Dendritic cell treated with granulocyte-macrophage colony-stimulating factor and Interleukin-4, amounts not matched to agents 40 ng/mL and 50 ng/mL, for 4 days (primary cell): ENCODE data around the gene ETV5.

Source experiments
- H3K27ac Mint-ChIP-seq: one replicate; pipeline ENCODE4 v1.8.0; 2022; ENCODE audit warnings: mild to moderate bottlenecking, mixed read lengths
- H3K27me3 Mint-ChIP-seq: one replicate; pipeline ENCODE4 v1.8.0; 2022; ENCODE audit warnings: mild to moderate bottlenecking, mixed read lengths
- H3K36me3 Mint-ChIP-seq: one replicate; pipeline ENCODE4 v1.8.0; 2022; ENCODE audit warnings: low read depth, mixed read lengths
- H3K4me1 Mint-ChIP-seq: one replicate; pipeline ENCODE4 v1.8.0; 2022; ENCODE audit warnings: low read depth, mixed read lengths
- H3K4me3 Mint-ChIP-seq: one replicate; pipeline ENCODE4 v1.8.0; 2022; ENCODE audit warnings: mild to moderate bottlenecking, moderate library complexity, mixed read lengths
- H3K9me3 Mint-ChIP-seq: one replicate; pipeline ENCODE4 v1.8.0; 2022; ENCODE audit warnings: mixed read lengths
- intact Hi-C: fragments of 100-400 bp; cut with micrococcal nuclease; formaldehyde crosslinking; loops from one replicate; pipeline ENCODE4 v1.15.0; 2022

Gene ETV5

DNA sequence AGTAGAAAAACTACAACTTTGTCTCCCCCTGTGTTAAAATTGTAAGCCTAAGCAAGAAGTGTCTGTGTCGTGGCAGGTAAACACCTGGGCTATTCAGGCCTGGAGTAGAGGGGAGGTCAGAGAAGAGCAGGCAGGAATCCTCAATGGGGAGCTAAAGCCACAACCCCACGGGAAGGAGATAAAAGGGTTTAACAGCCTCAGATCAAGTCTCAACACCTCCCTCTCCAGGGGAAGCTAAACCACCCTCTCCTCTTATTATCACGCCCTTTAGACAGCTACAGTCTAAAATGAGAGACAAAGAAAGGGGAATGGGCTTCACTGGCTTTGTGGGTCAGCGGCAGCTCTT is 11.6 kb downstream of the ETV5 start:
- Mint-ChIP-seq H3K4me1 (peaks cover 66% of the 10 kb centered on the region), H3K36me3 (no peaks in the 10 kb centered on the region), H3K27ac (peak overlapping the region; percentile 100), H3K27me3 (peaks cover 27% of the 10 kb centered on the region), H3K4me3 (no peak overlapping the region), H3K9me3 (no peaks in the 10 kb centered on the region)
- intact Hi-C loops = loop anchor here (10.0 kb wide), 2 partner anchors 478 to 678 kb away; partner anchors contain the start of gene DNAJB11

DNA sequence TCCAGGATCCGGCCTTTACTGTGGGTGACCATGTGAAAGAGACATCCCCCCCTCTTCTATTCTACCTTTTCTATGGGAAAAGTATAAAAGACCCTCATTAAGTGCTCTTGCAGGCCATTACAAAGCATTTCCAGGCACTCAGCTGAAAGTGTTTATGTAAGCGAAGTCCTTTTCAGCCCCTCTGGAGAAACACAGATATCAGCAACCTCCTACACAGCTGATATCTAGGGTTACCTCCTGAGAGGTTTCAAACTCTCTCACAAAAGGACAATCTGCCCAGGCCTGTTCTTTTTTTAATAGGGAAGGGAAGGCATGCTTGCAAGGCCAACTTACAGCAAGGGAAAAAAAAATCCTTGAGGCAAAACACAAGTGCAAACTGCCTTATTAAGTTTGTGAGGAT is 12.6 kb downstream of the ETV5 start:
- peak overlapping the region; percentile 100 for H3K27ac Mint-ChIP-seq
- peaks cover 75% of the 10 kb centered on the region for H3K4me1 Mint-ChIP-seq

DNA sequence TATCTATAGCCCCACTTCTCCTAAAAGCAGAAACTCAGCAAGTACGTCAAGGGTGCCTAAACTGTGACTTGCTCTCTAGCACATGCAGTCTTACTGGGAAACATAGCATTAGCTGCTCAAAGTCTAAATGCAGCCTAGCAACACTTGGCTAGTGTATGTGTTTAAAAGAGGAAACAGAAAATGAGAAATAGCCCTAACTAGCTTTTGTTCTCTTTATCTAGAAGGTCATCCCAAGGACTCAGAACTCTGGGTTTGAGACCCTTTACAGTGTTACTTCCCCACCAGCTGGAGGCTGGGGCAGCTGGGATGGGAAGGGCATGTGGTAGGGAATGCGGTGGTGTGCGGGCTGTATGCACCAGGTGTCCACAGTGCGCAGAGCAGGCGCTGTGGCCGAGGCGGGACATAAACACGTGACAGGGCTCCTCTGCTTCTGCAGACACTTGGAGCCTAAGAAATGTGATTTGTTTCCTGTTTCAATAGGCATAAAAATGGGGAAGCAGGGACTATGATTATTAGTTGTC is 13.3 kb downstream of the ETV5 start:
- peak overlapping the region; percentile 71 for H3K4me3 Mint-ChIP-seq
- H3K4me1 Mint-ChIP-seq = peaks cover 78% of the 10 kb centered on the region
- H3K36me3 Mint-ChIP-seq = no peaks in the 10 kb centered on the region
- intact Hi-C loops = loop anchor here (1.0 to 10.0 kb wide), 4 partner anchors 14 to 679 kb away; partner anchors contain the start of genes DNAJB11 and ETV5
- peaks cover 29% of the 10 kb centered on the region for H3K27me3 Mint-ChIP-seq
- H3K9me3 Mint-ChIP-seq = no peaks in the 10 kb centered on the region
- peak overlapping the region; percentile 100 for H3K27ac Mint-ChIP-seq

More for the DNA sequence above, 12.6 kb downstream of the ETV5 start:
- Mint-ChIP-seq H3K9me3 (no peaks in the 10 kb centered on the region), H3K36me3 (no peaks in the 10 kb centered on the region), H3K4me3 (no peak overlapping the region), H3K27me3 (peaks cover 29% of the 10 kb centered on the region)
- intact Hi-C loops = loop anchor here (10.0 kb wide), 2 partner anchors 479 to 679 kb away; partner anchors contain the start of gene DNAJB11

DNA sequence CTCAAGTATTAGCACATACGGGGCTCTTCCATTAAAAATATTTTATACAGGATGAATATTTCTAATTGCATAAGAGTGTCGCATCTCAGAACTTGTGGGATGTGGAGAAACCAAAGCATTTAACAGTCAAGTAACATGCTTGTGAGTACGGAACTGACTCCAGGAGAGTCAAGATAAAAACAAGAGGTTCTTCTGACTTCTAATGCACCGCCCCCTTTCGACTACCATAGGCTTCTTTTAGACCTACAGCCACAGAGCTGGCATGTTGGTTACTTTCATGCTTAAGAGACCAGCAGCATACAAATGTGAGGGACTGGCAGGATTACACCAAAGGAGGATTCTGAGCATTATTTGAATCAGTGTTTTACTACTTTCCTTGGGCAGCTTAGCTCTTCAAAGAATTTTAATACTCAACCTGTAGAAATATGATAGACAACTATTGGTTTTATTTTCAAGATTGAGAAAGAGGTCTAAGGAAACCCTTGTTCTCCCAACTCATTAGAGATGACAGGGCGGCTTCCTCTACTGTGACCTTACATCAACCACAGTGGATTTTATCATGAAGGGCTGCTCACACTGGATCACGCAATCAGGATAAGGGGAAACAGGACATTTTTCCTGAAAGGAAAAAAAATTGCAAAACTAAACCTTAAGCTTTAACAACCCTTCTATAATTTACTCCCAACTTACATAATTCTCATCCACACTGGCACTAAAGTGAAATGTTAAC is 14.0 kb downstream of the ETV5 start:
- H3K27ac Mint-ChIP-seq = peak overlapping the region; percentile 100
- intact Hi-C loops = loop anchor here (1.0 to 10.0 kb wide), 5 partner anchors 14 to 680 kb away; partner anchors contain the start of genes DNAJB11 and ETV5
- H3K36me3 Mint-ChIP-seq = no peaks in the 10 kb centered on the region
- H3K4me1 Mint-ChIP-seq = peaks cover 78% of the 10 kb centered on the region
- H3K9me3 Mint-ChIP-seq = no peaks in the 10 kb centered on the region
- H3K27me3 Mint-ChIP-seq = peaks cover 26% of the 10 kb centered on the region
- H3K4me3 Mint-ChIP-seq = peak overlapping the region; percentile 39

DNA sequence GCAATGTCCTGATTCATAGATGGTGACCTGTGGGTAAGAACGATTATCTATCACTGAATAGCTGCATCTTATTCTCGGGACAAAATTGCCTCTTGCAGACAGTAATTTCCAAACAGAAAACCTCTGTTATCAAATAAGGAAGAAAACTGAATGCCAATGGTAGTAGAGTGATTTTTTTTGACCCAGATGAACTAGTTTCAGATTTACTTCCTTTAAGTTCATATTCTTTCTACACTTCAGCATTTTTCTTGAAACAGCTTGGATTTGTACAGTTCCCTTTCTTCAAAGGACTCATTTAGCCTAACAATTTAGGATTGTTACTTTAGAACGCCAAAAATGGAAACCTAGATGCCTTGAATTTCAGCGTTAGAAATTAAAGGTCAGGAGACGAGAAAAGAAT is 14.6 kb downstream of the ETV5 start:
- Mint-ChIP-seq H3K9me3 (no peaks in the 10 kb centered on the region), H3K36me3 (no peaks in the 10 kb centered on the region), H3K4me1 (peaks cover 78% of the 10 kb centered on the region), H3K27ac (peak overlapping the region; percentile 100), H3K27me3 (peaks cover 24% of the 10 kb centered on the region), H3K4me3 (peak overlapping the region; percentile 26)
- intact Hi-C loops = loop anchor here (1.0 to 10.0 kb wide), 4 partner anchors 59 to 681 kb away; partner anchors contain the start of gene DNAJB11

DNA sequence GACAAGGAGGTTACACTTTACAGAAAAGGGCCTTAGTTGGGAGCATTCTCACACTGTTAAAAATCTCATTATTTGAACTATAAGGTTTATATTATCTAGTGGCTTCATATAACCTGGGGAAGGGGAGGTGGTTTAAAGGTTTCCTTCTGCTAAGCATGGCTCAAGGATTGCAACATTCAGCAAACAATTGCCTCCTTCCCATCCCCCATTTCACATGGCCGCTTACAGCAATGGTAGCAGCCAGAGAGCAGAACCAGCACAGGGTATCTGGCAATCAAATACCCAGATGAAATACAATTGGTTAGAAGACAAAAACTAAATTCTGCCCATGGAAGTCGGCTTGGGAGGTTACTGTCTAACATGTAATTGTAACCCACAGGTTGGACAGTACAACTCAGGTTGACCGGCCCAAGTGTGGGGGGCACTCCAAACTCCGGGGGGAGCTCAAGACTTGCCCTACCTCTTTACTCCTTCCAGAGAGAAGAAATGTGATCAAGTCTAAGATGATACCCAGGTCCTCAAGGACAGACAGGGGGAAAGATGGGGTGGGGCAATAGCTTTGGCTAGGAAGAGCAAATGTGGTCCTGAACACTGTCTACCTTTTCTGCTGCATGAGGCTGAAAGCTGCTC is 15.5 kb downstream of the ETV5 start:
- Mint-ChIP-seq H3K4me3 (peak overlapping the region; percentile 40), H3K27me3 (peaks cover 17% of the 10 kb centered on the region), H3K36me3 (no peaks in the 10 kb centered on the region), H3K9me3 (no peaks in the 10 kb centered on the region), H3K27ac (peak overlapping the region; percentile 100), H3K4me1 (peaks cover 75% of the 10 kb centered on the region)
- intact Hi-C loops = loop anchor here (10.0 kb wide), 2 partner anchors 481 to 681 kb away; partner anchors contain the start of gene DNAJB11

DNA sequence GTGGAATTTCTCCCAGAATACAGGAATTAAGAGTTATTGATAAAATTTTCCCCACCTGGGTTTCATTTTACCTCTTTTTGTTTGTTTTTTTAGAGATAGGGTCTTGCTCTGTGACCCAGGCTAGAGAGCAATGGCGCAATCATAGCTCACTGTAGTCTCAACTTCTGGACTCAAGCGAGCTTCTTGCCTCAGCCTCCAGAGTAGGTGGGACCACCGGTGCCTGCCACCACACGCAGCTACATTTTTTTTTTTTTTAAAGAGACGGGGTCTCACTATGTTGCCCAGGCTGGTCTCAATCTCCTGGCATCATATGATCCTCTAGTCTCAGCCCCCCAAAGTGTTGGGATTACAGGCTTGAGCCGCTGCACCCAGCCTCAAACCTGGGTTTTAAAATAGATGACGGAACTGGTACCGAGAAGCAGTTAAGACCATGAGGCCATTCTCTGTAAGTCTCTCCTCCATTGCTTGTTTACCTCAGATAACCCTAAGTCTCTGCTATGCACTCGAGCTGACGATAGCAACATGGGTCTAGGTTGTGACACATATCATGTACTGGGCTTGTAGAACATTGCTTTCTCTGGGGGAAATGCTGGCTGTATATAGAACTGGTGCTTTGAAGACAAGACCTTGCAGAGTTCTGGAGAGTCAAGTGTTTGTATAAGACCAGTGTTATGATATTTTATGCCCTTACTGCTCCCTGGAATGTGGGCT is 16.4 kb downstream of the ETV5 start:
- Mint-ChIP-seq H3K4me1 (peaks cover 73% of the 10 kb centered on the region), H3K27ac (no peak overlapping the region), H3K9me3 (no peaks in the 10 kb centered on the region), H3K4me3 (no peak overlapping the region), H3K36me3 (peaks cover 6% of the 10 kb centered on the region), H3K27me3 (peaks cover 9% of the 10 kb centered on the region)
- intact Hi-C loops = loop anchor here (10.0 kb wide), 2 partner anchors 482 to 682 kb away; partner anchors contain the start of gene DNAJB11

DNA sequence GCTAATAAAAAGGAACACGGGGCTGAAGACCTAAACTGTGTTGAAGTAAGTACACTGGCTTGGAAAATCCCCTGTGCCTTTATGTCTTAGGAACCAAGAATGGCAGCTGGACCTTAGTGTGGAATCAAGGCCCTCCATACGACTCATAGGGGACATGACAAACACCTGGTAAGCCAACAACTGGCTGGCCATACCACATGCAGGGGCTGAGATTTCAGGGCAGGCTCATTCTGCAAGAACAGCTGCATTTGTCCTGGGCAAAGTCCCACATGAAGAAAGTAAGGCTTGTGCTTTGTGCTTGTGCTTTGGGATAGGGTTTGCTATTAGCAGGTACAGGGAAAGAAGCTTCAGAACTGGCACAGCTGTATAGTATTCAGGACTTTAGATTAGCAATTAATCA is 18.0 kb downstream of the ETV5 start:
- intact Hi-C loops = loop anchor here (10.0 kb wide), 2 partner anchors 484 to 684 kb away; partner anchors contain the start of gene DNAJB11
- Mint-ChIP-seq H3K4me3 (no peak overlapping the region), H3K27me3 (peaks cover 3% of the 10 kb centered on the region), H3K27ac (no peak overlapping the region), H3K4me1 (peaks cover 57% of the 10 kb centered on the region), H3K9me3 (no peaks in the 10 kb centered on the region), H3K36me3 (peaks cover 6% of the 10 kb centered on the region)

DNA sequence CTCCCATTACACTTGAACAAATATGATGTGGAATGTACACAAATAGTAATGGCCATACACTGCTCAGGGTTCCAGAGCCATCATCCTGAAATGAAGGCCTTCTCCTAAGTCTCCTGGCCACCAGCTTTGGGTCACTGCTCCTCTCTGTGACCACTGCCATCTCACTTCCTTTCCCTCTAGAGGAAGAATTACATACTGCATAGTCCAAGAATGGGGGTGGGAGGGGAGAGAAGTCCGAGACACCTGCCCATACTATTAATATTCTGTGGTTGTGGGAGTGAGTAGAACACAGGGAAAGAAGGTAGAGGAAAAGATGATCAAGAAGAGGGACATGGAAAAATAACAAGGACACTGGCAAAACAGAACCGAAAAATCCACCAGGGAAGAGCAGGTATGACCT is 20.6 kb downstream of the ETV5 start:
- peaks cover 3% of the 10 kb centered on the region for H3K27me3 Mint-ChIP-seq
- H3K27ac Mint-ChIP-seq = no peak overlapping the region
- peaks cover 6% of the 10 kb centered on the region for H3K36me3 Mint-ChIP-seq
- H3K9me3 Mint-ChIP-seq = no peaks in the 10 kb centered on the region
- H3K4me3 Mint-ChIP-seq = no peak overlapping the region
- intact Hi-C loops = no loop called here
- H3K4me1 Mint-ChIP-seq = peaks cover 32% of the 10 kb centered on the region

DNA sequence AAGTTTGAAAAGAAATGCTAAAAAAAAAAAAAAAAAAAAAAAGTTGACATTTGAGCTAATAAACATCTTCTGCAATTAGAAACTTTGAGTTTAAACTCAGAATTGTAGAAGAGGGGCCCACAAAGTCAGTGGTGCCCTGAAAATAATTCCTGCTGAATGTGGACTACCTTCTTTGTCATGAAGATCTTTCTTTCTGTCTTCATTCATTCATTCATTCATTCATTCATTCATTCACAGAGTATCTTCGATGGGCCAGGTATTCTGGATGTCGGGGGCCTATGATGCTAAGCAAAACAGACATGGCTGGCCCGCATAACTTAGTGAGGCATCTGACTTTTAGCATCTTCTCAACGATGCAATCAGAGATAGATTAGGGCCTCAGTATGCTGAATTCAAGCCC is 24.6 kb downstream of the ETV5 start:
- Mint-ChIP-seq H3K4me3 (no peak overlapping the region), H3K4me1 (peaks cover 15% of the 10 kb centered on the region), H3K9me3 (no peaks in the 10 kb centered on the region), H3K27me3 (no peaks in the 10 kb centered on the region), H3K36me3 (peaks cover 15% of the 10 kb centered on the region), H3K27ac (no peak overlapping the region)
- intact Hi-C loops = no loop called here

DNA sequence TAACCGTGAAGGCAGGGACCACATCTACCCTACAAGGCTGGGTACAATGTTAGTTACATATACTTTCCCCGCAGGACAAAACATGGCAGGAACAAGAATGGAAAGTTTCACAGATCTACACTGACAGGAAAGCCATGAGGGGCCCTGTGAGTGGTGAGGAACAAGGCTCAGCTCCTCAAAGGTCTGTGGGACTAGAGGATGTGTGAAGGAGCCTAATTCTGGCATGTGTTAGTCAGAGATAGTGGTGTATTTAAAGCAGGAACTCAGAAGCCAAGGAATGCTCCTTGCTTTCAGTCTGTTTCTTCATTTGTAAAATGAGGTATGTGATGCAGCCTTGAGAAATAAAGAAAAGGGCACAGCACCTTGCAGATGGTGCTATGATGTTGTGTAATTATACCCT is 25.1 kb downstream of the ETV5 start:
- Mint-ChIP-seq H3K27ac (no peak overlapping the region), H3K36me3 (peaks cover 15% of the 10 kb centered on the region), H3K27me3 (no peaks in the 10 kb centered on the region), H3K9me3 (no peaks in the 10 kb centered on the region), H3K4me1 (peaks cover 15% of the 10 kb centered on the region), H3K4me3 (no peak overlapping the region)
- intact Hi-C loops = no loop called here

DNA sequence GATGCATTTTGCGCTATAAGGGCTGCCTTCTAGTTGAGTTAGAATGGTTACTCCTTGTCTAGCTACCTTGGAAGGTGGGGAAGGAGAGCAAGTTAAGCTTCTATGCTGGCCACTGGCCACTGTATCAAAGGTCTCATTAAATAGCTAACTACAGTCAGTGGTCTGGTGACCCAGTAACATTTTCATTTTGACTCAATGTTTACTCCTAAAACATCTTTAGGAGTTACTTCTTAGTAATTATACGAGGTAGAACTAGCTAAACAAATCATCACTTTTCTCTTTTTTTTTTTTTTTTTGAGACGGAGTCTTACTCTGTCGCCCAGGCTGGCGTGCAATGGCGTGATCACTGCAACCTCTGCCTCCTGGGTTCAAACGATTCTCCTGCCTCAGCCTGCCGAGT is 26.7 kb downstream of the ETV5 start:
- intact Hi-C loops = no loop called here
- no peaks in the 10 kb centered on the region for H3K27me3 Mint-ChIP-seq
- no peak overlapping the region for H3K27ac Mint-ChIP-seq
- peaks cover 15% of the 10 kb centered on the region for H3K36me3 Mint-ChIP-seq
- peaks cover 5% of the 10 kb centered on the region for H3K4me1 Mint-ChIP-seq
- H3K4me3 Mint-ChIP-seq = no peak overlapping the region
- H3K9me3 Mint-ChIP-seq = no peaks in the 10 kb centered on the region

DNA sequence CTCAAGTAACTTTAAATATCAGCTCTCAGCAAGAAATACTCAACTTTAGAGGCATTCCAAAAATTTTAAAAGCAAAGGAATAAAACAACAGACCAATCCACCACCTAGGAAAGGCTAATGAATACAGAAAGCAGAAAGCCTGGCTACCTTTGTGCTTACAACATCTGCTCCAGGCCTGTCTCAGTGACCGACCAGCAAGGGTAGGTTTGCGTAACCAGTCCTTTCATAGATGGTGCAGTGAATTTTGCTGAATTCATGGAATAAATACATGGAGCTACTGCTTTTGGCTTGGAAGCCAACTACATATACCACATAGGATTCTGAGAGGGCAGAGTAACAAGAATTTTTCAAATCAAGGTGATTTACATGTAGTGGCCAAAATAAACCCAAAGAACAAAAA is 27.2 kb downstream of the ETV5 start:
- Mint-ChIP-seq H3K27ac (no peak overlapping the region), H3K4me3 (no peak overlapping the region), H3K27me3 (no peaks in the 10 kb centered on the region), H3K36me3 (peaks cover 15% of the 10 kb centered on the region), H3K9me3 (no peaks in the 10 kb centered on the region), H3K4me1 (peaks cover 5% of the 10 kb centered on the region)
- intact Hi-C loops = no loop called here
